ENCODE data around the gene MAT1A. TPM values are rescaled to one million over a fixed set of nuclear protein-coding genes. Genes with fewer than 3 reads are reported as not detected.
"Not testable (repeated sequence)": the region's sequence is repeated elsewhere in the genome, so short reads cannot be mapped to it uniquely, and the experiment has no call there.

The MAT1A gene
- total RNA-seq, 1 donor from 2014 or later, result 0.32 TPM

DNA sequence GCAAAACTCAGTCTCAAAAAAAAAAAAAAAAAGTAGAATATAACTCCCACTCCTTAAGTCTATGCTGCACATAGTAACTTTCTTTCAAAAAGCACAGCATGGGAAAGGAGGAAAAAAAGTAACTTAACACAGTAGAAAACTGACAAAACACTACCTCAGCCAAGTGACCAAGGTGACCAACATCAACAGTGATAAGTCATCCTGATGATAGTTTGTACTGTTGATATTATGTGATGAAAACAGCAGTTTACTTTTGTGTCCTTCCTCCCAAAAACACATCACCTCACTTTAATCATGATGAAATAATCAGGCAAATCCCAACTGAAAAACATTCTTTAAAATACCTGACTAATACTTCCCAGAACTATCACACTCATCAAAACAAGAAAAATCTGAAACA, 29.3 kb upstream of the MAT1A start:
- TF ChIP-seq, protein P1, sequence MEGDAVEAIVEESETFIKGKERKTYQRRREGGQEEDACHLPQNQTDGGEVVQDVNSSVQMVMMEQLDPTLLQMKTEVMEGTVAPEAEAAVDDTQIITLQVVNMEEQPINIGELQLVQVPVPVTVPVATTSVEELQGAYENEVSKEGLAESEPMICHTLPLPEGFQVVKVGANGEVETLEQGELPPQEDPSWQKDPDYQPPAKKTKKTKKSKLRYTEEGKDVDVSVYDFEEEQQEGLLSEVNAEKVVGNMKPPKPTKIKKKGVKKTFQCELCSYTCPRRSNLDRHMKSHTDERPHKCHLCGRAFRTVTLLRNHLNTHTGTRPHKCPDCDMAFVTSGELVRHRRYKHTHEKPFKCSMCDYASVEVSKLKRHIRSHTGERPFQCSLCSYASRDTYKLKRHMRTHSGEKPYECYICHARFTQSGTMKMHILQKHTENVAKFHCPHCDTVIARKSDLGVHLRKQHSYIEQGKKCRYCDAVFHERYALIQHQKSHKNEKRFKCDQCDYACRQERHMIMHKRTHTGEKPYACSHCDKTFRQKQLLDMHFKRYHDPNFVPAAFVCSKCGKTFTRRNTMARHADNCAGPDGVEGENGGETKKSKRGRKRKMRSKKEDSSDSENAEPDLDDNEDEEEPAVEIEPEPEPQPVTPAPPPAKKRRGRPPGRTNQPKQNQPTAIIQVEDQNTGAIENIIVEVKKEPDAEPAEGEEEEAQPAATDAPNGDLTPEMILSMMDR (IDR thresholded peaks at IDR 0.05), result no peak
- H3K9me3 ChIP-seq, result no peaks in the 10 kb centered on the region
- no peak overlapping the region for H3K4me3 ChIP-seq
- H3K27ac ChIP-seq, result no peak overlapping the region
- no peaks in the 10 kb centered on the region for H3K36me3 ChIP-seq
- intact Hi-C loops (cut with DNase I), result no loop called here
- H3K4me1 ChIP-seq, result no peaks in the 10 kb centered on the region
- DNase-seq (ENCODE audit: low spot score in 2 of 2), result no peak
- no peaks in the 10 kb centered on the region for H3K27me3 ChIP-seq

DNA sequence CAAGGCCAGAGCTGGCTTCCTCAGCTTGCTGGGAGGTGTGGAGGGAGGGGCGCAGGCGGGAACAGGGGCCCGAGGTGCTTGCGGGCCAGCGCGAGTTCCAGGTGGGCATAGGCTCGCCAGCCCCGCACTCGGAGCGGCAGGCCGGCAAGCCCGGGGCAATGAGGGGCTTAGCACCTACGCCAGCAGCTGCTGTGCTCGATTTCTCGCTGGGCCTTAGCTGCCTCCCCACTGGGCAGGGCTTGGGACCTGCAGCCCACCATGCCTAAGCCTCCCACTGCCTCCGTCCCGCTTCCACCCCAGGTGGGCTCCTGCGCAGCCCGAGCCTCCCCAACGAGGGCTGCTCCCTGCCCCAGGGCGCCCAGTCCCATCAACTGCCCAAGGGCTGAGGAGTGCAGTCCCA, 25.9 kb upstream of the MAT1A start:
- no peaks in the 10 kb centered on the region for H3K9me3 ChIP-seq
- TF ChIP-seq, protein P1 (IDR thresholded peaks at IDR 0.05), result no peak
- no peaks in the 10 kb centered on the region for H3K27me3 ChIP-seq
- H3K4me3 ChIP-seq, result no peak overlapping the region
- intact Hi-C loops (cut with DNase I), result no loop called here
- no peaks in the 10 kb centered on the region for H3K4me1 ChIP-seq
- H3K36me3 ChIP-seq, result no peaks in the 10 kb centered on the region
- H3K27ac ChIP-seq, result no peak overlapping the region
- no peak for DNase-seq (ENCODE audit: low spot score in 2 of 2)

DNA sequence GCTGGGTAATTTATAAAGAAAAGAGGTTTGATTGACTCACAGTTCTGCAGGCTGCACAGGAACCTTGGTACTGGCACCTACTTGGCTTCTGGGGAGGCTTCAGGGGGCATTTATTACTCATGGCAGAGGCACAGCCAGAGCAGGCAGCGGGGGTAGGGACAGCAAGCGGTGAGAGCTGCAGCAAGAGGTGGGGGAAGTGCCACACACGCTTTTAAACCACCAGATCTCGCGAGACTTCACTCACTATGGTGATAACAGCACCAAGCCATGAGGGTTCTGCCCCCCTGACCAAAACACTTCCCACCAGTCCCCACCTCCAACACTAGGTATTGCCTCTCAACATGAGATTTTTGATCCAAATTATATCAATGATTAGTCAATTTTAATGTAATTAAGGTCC, 24.1 kb upstream of the MAT1A start:
- intact Hi-C loops (cut with DNase I), result no loop called here

DNA sequence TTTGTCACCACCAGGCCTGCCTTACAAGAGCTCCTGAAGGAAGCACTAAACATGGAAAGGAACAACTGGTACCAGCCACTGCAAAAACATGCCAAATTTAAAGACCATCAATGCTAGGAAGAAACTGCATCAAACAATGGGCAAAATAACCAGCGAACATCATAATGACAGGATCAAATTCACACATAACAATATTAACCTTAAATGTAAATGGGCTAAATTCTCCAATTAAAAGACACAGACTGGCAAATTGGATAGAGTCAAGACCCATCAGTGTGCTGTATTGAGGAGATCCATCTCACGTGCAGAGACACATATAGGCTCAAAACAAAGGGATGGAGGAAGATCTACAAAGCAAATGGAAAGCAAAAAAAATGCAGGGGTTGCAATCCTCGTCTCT, 16.5 kb upstream of the MAT1A start:
- H3K4me3 ChIP-seq; H3K4me1 ChIP-seq; H3K27me3 ChIP-seq; intact Hi-C loops (cut with DNase I); H3K9me3 ChIP-seq; H3K27ac ChIP-seq; DNase-seq (ENCODE audit: low spot score in 2 of 2); H3K36me3 ChIP-seq: not testable (repeated sequence)

More for the DNA sequence above, 24.1 kb upstream of the MAT1A start:
- Histone ChIP-seq H3K4me3 (no peak overlapping the region), H3K27me3 (no peaks in the 10 kb centered on the region), H3K9me3 (no peaks in the 10 kb centered on the region), H3K36me3 (no peaks in the 10 kb centered on the region), H3K27ac (no peak overlapping the region), H3K4me1 (no peaks in the 10 kb centered on the region)
- TF ChIP-seq, protein P1 (IDR thresholded peaks at IDR 0.05), result no peak
- DNase-seq (ENCODE audit: low spot score in 2 of 2), result no peak

DNA sequence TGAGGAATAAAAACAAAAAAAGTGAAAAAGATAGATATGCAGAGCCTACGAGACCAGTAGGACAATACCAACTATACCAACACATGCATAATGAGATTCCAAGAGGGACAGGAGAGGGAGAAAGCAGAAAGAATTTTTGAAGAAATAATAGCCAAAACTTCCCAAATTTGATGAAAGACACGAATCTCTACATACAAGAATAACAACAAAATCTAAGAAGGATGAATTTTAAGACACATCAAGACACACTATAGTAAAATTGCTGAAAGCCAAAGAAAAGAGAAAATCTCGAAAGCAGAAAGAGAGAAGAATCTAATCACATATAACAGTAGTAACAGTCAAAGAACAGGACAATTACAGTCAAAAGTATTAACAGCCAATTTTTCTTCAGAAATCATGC, 7.5 kb upstream of the MAT1A start:
- Histone ChIP-seq H3K27ac (no peak overlapping the region), H3K4me3 (no peak overlapping the region), H3K27me3 (no peaks in the 10 kb centered on the region), H3K36me3 (no peaks in the 10 kb centered on the region), H3K9me3 (peaks cover 0 to 8% of the 10 kb centered on the region in 2 donors), H3K4me1 (no peaks in the 10 kb centered on the region)
- TF ChIP-seq, protein P1 (IDR thresholded peaks at IDR 0.05), result no peak
- DNase-seq (ENCODE audit: low spot score in 2 of 2), result no peak
- intact Hi-C loops (cut with DNase I), result no loop called here

DNA sequence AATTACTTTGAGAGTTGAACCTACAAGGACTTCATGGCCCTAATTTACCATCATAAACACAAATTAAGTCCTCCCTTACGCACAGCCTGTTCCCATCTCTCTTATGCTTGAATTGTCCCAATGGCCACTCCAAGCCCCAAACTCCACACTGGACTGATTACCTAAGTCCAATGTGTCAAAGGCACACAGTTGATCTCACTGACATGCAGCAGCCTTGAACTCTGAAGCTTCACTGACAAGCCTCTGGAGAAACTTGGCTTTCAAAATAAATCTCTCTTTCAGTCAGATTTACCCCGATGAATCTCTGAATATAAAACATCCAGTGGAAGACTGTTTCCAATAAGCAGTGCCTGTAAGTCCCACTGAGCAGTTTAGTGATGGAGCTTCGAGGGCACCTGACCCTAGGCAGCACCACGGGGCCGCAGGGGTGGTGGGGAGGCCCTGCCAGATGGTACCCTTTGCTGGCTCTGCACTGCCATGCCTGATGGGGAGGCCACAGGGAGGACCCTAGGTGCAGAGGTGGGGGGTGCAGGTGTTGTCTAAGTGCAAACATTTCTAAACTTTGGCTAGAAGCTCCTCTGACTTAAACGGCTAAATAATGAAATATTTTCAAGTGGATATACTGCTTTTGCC, 3.3 kb upstream of the MAT1A start:
- Histone ChIP-seq H3K4me3 (no peak overlapping the region), H3K27me3 (no peaks in the 10 kb centered on the region), H3K36me3 (no peaks in the 10 kb centered on the region), H3K4me1 (no peaks in the 10 kb centered on the region), H3K27ac (no peak overlapping the region), H3K9me3 (no peaks in the 10 kb centered on the region)
- DNase-seq (ENCODE audit: low spot score in 2 of 2), result no peak
- intact Hi-C loops (cut with DNase I), result no loop called here
- TF ChIP-seq, protein P1 (IDR thresholded peaks at IDR 0.05), result no peak
